Kidney (tissue), 14 donors: ENCODE measurements around the gene PDE1C. TPM values are rescaled to one million over a fixed set of nuclear protein-coding genes. Genes with fewer than 3 reads are reported as not detected.
A peak's percentile ranks its signal among the peaks of the same experiment; 100 is the strongest.

Experiments used
- DNase-seq, 5 donors: peaks; one replicate each; pipeline ENCODE4 v3.0.0-alpha.2; 2013 to 2020
- FAIRE-seq: peaks from 2 replicates; lab custom pipeline; 2012; peaks lifted over from hg19 to GRCh38; lab: Jason Lieb, UNC
- H3K27ac ChIP-seq, 2 donors: one replicate each; pipeline ENCODE4 v1.7.0; 2013; ENCODE audit warnings: low read depth in 2 of 2, low read length in 2 of 2, inconsistent platforms in 1 of 2
- H3K27me3 ChIP-seq: one replicate; pipeline ENCODE4 v1.7.1; 2013; ENCODE audit warnings: low read length, inconsistent platforms; ENCODE audit not compliant: control insufficient read depth, insufficient read depth
- H3K36me3 ChIP-seq, 3 donors: one replicate each; pipeline versions ENCODE4 v1.7.0 to v1.7.1; 2013; ENCODE audit warnings: low read length in 3 of 3, control low read depth in 1 of 3, inconsistent platforms in 1 of 3; ENCODE audit not compliant: insufficient read depth in 3 of 3, control insufficient read depth in 2 of 3
- H3K4me1 ChIP-seq, 3 donors: one replicate each; pipeline versions ENCODE4 v1.7.0 to v1.7.1; 2013; ENCODE audit warnings: low read length in 3 of 3, inconsistent platforms in 1 of 3, low read depth in 1 of 3; ENCODE audit not compliant: control insufficient read depth in 2 of 3, insufficient read depth in 2 of 3
- H3K4me3 ChIP-seq, 3 donors: one replicate each; pipeline versions ENCODE4 v1.7.0 to v1.8.1; 2013; ENCODE audit warnings: low read length in 3 of 3, control low read depth in 1 of 3, inconsistent platforms in 1 of 3
- H3K9ac ChIP-seq, 3 donors: one replicate each; pipeline versions ENCODE4 v1.7.0 to v1.7.1; 2013; ENCODE audit warnings: low read length in 3 of 3, control low read depth in 1 of 3, inconsistent platforms in 1 of 3
- H3K9me3 ChIP-seq, 3 donors: one replicate each; pipeline versions ENCODE4 v1.7.0 to v1.7.1; 2013; ENCODE audit warnings: low read length in 3 of 3, control low read depth in 1 of 3, inconsistent platforms in 1 of 3; ENCODE audit not compliant: control insufficient read depth in 2 of 3, insufficient read depth in 1 of 3
- CTCF ChIP-seq: IDR thresholded peaks from 3 replicates; pipeline ENCODE4 v1.5.1; 2012; ENCODE audit warnings: mild to moderate bottlenecking, moderate library complexity, borderline replicate concordance; ENCODE audit not compliant: insufficient read depth; ENCODE audit errors: extremely low read depth
- intact Hi-C: fragments of 100-400 bp; cut with DNase I; formaldehyde crosslinking; loops from one replicate; pipeline ENCODE4 v1.11.1; 2022
- polyA plus RNA-seq: library from polyadenylated mRNA; stranded (reverse); fragments of 350-450 nt; fragmentation: Illumina TruSeq; extraction: RNeasy Lipid Tissue Mini Kit (QIAGEN cat#74804); gene quantifications from one replicate; pipeline ENCODE4 v1.2.3, GENCODE V29; 2014; ENCODE audit warnings: low read depth, low replicate concordance; ENCODE audit not compliant: insufficient read depth
- total RNA-seq: library from RNA; stranded (reverse); fragmentation: NEBNext Ultra II Directional; extraction: Animal tissue kit (Norgen Biotek cat#: 25700); gene quantifications from one replicate; pipeline ENCODE4 v1.2.1, GENCODE V29; 2021
- donor health status: control.
- donor health status: control.
- donor health status: control.
- donor health status: control.
- donor health status: control.
- donor health status: DM: yes; HTN: yes; CAD: no.
- donor health status: Normal renal cell carcinoma (clear cell type).

Gene PDE1C
- total and polyA plus RNA-seq, 2 donors from 2014 or later = 3.3 to 5.5 TPM

GRCh38 chr7:32089678-32090077 lies 19.5 kb upstream of the PDE1C start:
- no peak for FAIRE-seq
- H3K27ac ChIP-seq = no peak overlapping the region
- H3K9me3 ChIP-seq = no peaks in the 10 kb centered on the region
- H3K27me3 ChIP-seq = no peaks in the 10 kb centered on the region
- intact Hi-C loops = no loop called here
- no peak for TF ChIP-seq CTCF
- no peak for DNase-seq
- H3K36me3 ChIP-seq = no peaks in the 10 kb centered on the region
- no peak overlapping the region for H3K4me3 ChIP-seq
- no peak overlapping the region for H3K9ac ChIP-seq
- no peaks in the 10 kb centered on the region for H3K4me1 ChIP-seq

GRCh38 chr7:32089256-32089655 lies 19.0 kb upstream of the PDE1C start:
- no peaks in the 10 kb centered on the region for H3K27me3 ChIP-seq
- no peaks in the 10 kb centered on the region for H3K36me3 ChIP-seq
- no peak overlapping the region for H3K27ac ChIP-seq
- no peaks in the 10 kb centered on the region for H3K4me1 ChIP-seq
- no peak overlapping the region for H3K4me3 ChIP-seq
- intact Hi-C loops = no loop called here
- FAIRE-seq (no peak), DNase-seq (no peak)
- H3K9ac ChIP-seq = no peak overlapping the region
- no peak for TF ChIP-seq CTCF
- no peaks in the 10 kb centered on the region for H3K9me3 ChIP-seq

- no peaks in the 10 kb centered on the region for H3K36me3 ChIP-seq
- intact Hi-C loops = no loop called here
- no peaks in the 10 kb centered on the region for H3K4me1 ChIP-seq
- TF ChIP-seq CTCF = no peak
- no peaks in the 10 kb centered on the region for H3K9me3 ChIP-seq
- FAIRE-seq (no peak), DNase-seq (peak in 1 of 5 donors; percentile 13)
- H3K27me3 ChIP-seq = no peaks in the 10 kb centered on the region
- no peak overlapping the region for H3K27ac ChIP-seq
- no peak overlapping the region for H3K9ac ChIP-seq
- no peak overlapping the region for H3K4me3 ChIP-seq
These were observed 18.3 kb upstream of the PDE1C start for GRCh38 chr7:32088451-32088881.

GRCh38 chr7:32079510-32079909 lies 9.3 kb upstream of the PDE1C start:
- no peak for TF ChIP-seq CTCF
- no peak overlapping the region for H3K4me3 ChIP-seq
- H3K4me1 ChIP-seq = no peaks in the 10 kb centered on the region
- no peaks in the 10 kb centered on the region for H3K27me3 ChIP-seq
- no peak for FAIRE-seq
- H3K36me3 ChIP-seq = no peaks in the 10 kb centered on the region
- H3K9me3 ChIP-seq = no peaks in the 10 kb centered on the region
- no peak overlapping the region for H3K9ac ChIP-seq
- DNase-seq = no peak
- intact Hi-C loops = no loop called here
- no peak overlapping the region for H3K27ac ChIP-seq
